NCI-H345 treated with DMSO at 0.1 percent for 48 hours (cell line): ENCODE data around the gene CCDC188.

Experiments used
- DNase-seq: peaks from one replicate; lab custom pipeline; 2025; ENCODE audit not compliant: unreplicated experiment; lab: John Stamatoyannopoulos, UW

CCDC188 gene

DNA sequence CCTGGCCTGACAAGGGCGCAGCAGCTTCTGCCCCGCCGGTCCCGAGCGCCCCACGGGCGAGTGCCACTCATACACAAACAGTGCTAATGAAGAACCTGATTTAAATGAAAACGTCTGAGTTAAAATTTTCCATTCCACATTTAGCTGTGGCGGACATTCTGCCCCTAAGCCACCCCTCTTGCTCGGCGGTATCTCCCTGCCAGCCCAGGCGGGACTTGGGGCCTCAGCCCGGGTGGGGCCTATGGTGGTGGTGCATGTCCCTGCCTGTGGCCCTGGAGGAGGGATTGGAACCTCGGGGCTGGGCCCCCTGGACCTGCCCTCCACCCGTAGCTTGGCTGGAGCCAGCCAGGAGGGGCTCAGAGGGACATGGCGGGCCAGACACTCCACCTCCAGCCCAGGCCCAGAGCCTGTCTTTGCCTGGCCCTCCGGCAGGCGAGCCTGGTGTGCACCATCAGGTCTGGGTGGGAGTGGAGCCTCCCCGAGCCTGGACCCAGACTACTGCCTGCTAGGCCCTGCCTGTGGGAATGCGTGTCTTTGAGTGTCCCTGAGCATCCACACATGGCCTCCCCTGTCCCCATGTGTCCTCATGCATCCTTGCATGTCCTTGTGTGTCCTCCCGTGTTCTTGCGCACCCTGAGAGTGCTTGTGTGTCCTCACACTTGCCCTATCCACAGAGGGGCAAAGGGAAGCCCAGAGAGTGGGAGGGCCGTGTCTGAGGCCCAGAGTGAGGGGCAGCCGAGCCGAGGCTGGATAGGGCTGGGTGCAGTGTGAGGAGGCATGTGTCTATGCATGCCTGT, 14.9 kb downstream of the CCDC188 start:
- no peak for DNase-seq

DNA sequence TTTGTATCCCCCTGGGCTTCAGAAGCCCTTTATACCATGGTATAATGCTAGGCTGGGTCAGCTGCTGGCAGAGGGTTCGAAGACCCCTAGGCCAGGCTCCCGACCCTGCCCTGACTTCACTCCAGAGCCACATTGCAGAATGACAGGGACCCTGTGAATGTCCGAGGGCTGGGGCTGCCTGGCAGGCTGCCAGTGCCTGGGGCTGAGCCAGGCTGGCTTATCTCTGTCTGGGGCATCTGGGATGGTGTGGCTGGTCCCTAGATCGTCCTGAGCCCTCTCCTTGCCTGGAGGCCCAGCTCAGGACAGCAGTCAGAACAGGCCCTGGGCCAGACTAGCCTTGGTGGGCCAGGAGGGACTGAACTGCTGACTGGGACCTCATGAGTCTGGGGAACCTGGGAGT, 15.6 kb downstream of the CCDC188 start:
- DNase-seq = no peak

DNA sequence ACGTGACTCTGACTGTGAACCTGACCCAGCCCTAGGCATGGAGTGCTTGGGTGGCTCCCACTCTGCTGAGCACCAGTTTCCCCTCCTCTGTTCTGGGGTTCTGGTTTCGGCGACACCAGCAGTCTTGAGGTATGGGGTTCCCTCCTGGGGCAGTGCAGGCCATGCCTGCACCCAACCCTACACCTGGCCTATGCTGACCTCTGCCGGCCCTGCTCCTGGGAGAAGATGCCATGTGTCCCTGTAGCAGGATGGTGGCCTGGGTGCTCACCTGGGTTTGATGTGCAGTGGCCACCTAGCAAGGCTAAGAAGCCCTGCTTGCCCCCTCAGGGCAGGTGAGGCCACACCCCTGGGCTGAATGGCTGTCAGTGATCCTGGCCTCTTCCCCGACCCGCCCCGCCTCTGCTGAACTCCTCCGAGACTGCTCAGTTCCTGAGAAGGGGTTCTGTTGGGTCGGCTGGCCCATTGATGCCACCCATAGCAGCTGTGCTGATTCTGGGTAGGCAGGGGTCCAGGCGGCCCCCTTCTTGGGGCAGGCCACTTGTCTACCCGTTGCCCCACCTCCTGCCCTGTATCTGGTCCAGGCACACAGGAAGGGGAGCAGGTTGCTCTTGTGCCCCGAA, 16.8 kb downstream of the CCDC188 start:
- no peak for DNase-seq

DNA sequence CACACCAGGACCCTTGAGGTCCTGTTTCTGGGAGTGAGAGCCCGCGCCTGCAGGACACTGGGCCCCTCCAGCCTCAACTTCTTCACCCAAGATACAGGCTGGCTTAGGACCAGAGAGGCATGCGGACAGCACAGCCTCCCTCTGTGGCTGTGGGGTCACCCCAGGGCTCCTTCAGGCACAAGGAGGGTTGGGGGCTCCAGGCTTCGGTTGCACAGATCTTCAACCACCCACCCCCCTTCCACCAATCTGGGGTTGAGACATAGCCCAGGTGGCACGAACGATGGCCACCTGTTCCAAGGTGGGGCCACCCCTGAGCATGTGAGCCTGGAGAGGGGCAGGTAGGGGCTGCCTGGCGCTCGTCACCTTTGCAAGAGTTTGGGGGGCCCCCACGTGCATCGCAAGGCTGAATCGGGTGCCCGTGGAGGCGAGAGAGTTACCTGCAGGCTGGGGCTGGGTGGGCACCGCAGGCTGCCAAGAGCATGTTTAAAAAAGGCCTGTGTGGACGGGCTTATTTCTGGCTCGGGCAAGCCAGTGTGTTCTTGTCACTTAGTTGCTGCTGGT, 18.1 kb downstream of the CCDC188 start:
- DNase-seq = no peak

DNA sequence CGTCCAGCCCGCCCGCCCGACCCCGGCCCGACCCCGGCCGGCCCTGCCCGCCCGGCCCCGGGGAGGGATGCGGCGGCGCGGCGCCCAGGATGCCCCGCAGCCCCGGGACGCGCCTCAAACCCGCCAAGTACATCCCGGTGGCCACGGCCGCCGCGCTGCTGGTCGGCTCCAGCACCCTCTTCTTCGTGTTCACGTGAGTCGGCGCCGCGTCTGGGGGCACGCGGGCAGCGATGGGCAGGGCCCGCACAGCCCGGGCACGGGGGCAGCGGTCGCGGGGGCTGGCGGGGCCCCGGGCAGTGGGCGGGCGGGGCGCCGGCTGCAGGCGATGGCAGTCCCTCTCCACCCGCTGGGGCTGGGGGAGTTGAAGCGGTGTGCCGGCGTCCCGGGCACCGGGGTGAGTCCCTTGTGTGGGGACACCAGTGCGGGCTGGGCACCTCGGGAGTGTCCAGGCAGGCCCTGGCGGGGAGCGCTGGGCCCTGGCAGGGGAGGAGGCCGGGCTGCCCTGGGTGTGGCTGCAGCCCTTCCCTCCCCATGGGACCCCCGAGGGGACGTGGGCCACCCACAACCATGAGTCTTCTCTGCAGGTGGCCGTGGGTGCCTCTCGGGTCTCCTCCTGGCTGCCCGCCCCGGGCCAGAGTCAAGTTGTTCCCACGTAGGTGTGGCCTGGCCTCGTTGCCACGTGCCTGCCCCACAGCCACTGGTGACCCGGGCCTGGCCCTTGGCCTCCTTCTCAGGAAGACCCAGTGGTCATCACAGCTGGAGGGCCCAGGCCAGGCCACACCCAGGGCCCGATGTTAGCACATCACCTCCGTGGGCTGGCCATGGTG, 18.8 kb downstream of the CCDC188 start:
- DNase-seq = no peak

DNA sequence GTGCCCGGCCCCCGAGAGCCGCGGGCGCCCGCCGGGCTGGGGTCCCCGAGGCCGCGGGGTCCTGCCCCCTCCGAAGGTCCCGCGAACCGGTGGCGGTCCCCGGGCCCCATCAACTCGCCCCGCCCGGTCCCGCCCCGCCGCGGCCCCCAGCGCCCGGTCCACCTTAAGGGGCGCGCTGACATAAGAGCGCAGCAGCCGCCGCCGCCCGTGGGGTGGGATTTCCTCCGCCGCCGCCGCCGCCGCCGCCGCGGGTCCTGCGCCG, 19.3 kb downstream of the CCDC188 start, which contains the start of gene ZDHHC8:
Gene ZDHHC8, plus strand, starts transcription at position 208 of the 262 bp plus-strand sequence. CDS start 144 bp downstream, outside the sequence.
- DNase-seq = no peak

DNA sequence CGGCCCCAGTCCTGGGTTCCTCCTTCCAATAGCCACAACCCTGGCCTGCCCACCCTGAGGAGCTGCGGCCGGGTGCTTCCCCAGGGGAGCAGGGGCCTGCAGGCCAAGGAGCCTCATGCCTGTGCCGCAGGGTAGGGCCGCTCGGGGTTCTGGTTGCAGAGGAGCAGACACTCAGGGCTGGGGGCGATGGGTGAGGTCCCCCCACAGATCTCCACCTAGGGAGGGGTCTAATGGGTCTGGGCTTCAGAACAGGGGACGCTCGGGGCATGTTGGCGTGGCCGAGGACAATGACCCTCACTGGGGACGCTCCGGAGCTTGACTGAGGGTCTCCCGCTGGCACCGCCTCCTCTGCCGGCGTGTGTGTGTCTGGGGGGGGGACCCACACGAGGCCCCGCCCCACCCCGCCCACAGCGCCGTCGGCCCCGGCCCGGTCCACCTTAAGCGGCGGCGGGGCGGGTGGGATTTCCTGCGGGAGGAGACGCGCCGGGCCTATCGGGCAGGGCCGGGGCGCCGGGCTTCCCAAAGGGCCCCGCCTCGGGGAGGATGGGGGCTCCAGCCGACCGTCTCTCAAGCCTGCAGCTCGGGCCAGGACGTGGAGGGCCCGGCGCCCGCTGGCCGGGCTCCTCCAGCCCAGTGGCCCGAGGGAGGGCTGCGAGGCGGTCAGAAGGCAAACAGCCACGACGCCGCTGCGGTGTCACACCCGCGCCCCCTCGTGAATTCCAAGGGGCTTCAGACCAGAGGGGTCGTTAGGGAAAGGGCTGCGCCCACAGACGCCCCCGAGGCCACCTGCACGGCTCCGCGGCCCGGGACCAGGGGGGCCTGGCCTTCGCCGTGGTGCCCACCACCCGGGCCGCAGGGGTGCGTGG, 19.9 kb downstream of the CCDC188 start:
- no peak for DNase-seq

DNA sequence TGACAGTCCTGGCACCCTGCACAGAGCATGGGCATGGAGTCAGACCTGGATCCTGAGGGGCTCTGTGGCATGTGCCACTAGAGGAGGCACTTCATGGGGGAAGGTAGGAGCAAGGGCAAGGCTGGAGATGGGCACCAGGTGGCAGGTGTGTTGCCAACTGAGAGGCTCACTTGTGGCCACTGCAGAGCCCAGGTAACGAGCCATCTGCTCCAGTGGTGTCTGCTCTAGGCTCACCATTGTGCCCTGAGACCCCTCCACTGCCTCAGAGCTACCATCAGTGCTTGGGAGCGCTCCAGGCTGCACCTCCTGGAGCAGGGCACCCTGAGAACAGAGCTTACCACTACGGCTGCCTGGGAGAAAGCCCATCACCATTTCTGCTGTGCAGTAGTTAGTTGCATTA, 20.5 kb downstream of the CCDC188 start:
- DNase-seq = no peak

DNA sequence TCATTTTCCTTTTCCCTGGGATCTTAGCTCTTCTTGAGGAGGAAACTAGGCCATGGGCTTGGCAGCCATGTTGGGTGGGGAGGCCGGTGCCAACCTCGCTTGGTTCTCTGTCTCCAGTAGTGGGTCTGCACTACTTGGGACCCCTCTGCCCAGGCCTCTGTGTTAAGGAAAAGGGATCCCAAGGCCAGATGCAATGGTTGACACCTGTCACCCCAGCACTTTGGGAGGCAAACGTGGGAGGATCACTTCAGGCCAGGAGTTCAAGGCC, 21.2 kb downstream of the CCDC188 start:
- DNase-seq = no peak

DNA sequence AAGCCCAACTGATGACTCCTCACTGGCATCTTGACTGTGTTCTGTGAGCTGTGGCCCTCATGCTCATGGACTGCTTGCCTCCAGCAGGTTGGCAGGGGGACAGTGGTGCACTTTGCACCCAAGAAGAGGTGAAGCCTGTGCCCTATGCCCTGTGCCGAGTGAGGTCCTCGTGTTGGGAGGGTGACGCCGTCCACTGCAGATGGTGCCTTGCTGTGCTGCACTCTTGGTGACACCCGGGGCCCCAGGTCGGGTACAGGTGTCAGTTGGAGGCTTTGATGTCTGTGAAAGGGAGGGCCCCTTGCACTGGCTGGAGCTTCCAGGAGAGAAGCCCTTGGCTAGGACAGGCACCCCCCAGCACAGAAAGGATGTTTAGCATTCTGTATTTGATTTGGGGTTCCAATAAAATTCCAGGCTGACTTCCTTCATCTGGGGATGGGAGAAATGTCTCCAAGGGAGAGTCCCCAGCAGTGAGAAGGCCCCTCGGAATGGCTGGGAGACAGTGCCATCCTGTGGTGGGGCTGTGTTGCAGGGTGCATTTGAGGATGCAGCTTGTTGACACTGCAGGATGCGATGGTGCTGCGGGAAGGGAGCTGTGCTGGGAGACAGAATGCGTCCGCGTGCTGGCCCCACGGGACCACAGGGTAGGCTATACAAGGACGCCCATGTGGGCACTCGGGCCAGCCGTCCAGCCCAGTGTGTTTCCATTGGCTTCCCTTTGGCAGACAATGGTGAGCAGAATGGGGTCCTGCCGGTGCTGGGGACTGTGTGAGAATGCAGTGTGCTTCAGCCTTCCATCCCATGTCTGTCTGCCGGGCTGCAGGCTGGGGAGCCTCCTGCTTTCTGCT, 21.7 kb downstream of the CCDC188 start:
- no peak for DNase-seq

DNA sequence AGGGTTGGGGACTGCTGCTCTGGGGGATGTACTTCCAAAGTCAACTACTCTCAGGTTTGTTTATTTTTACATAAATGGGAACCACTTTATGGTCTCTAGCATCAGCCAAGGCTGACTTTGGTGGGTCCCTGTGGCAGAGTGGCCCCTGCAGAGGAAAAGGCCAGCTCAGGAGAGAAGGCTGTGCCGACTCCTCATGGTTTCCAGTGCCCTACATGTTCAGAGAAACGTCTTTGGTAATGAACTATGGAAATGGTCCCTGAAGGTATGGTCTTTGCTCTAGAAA, 22.3 kb downstream of the CCDC188 start:
- DNase-seq = no peak

DNA sequence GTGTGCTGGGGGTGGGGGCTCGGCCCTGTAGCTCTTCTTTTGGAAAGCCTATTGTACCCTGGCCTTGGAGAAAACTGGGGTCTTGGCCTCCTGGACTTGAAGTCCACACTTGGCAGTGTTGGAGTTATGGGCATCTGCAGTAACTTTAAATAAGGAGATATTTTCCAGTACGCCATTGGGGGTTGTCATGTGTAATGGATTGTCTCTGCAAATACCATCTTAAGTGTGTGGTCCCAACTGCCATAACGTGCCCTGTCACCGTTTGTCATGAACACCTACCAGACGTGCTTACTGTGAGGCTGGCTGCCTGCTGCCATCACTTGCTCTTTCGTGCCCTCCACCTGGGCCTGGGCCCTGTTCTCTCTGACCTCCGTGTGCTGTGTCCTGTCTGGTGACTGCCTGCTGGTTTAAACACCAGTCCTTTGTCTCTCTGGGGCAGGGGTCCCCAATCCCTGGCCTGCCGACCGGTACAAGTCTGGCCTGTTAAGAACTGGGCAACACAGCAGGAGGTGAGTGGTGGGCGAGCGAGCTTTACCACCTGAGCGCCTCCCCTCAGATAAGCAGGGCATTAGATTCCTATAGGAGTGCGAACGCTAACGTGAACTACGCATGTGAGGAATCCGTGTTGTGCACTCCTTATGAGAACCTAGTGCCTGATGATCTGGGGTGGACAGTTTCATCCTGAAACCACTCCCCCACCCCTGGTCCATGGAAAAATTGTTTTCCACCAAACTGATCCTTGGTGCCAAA, 22.8 kb downstream of the CCDC188 start:
- DNase-seq = no peak

DNA sequence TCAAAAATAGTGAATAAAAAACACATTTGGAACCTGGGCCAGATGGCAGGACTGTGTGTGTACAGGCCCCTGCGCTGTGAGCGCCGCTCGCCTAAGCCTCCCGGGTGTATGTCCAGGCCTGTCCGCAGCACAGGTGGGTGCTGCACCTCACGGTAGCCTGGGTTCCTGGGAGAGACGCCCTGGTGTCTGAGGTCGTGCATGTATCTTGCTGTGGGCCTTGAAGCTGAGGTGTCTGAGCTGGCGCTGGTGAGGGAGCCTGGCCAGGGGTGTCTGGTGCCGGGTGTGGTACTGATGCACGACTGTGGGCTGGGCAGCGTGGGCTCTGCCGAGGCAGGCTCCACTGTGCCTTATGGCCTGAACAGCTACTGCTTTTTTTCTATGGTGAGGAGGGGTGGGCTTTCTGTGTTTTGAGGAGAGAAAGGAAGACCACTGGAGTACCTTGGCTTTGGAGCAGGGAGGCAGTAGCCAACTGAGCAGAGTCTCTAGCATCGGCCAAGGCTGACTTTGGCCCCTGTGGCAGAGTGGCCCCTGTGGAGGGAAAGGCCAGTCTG, 23.5 kb downstream of the CCDC188 start:
- DNase-seq = no peak

DNA sequence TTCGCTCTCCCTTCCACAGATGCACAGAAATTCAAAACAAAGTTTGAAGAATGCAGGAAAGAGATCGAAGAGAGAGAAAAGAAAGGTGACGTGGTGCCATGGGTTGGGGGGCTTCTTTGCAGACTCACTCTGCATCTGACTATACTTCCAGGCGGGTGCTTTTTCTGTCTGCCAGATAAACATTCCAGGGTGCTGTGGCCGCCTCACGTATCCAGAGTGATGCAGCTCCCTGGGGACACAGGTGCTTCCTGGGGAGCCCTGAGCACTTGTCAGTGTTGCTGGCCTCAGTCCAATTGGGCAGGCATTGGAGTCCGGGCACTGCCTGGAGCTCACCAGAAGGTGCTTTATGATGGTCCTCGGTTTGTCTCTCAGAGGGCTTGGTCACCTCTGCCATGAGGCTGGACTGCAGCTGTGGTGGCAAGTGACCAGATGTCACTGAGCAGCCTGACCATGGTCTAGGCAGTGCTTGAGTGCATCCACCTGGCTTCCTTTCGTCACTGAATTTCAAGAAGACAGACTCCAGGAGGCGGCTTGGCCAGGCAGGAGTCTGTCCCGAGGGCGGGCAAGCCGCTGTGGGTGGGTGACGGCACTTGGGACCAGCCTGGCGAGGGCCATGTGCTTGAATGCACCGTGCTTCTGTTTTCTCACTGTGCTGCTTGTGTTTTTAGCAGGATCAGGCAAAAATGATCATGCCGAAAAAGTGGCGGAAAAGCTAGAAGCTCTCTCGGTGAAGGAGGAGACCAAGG, 24.4 kb downstream of the CCDC188 start:
- DNase-seq = no peak

DNA sequence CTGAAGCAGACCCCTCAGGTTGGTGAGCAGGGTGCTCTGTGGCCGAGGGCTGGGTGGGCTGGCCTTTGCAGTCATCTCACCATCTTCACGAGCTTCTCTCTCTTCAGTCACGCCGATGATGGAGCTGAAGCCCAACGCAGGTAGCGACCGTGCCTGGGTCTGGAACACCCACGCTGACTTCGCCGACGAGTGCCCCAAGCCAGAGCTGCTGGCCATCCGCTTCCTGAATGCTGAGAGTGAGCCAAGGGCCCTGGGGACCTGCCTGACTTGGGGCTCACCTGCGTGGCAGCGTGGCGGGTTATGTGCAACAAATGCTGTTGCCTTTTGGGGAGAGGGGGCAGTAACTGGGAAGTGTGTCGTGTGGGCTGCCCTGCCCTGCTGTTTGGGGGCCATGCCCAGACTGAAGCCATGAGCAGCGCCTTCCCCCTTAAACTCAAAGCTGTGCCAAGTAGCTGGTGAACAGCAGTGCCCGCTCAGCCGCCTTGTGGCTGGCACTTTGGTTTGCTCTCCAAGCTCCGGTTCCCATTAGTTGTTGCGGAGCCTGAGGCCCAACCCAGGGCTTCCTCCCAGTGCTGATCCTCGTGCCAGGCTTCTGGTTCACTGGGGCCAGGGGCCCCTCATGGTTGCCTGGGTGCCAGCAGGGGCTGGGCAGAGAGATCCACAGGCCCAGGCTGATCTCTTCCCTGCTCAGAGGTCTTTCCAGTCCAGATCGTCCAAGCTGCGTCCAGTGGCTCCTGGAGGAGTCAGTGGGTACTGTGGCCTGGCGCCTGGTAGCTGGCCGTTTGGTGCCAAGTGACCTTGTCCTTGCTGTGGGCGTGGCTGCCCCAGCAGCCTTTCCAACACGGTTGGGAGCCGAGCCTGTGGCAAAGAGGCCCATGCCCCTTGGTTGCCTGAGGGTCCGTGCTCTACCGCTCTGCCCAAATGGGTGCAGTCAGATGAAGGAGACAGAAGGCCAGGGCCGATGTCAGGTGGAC, 25.4 kb downstream of the CCDC188 start:
- DNase-seq = no peak

DNA sequence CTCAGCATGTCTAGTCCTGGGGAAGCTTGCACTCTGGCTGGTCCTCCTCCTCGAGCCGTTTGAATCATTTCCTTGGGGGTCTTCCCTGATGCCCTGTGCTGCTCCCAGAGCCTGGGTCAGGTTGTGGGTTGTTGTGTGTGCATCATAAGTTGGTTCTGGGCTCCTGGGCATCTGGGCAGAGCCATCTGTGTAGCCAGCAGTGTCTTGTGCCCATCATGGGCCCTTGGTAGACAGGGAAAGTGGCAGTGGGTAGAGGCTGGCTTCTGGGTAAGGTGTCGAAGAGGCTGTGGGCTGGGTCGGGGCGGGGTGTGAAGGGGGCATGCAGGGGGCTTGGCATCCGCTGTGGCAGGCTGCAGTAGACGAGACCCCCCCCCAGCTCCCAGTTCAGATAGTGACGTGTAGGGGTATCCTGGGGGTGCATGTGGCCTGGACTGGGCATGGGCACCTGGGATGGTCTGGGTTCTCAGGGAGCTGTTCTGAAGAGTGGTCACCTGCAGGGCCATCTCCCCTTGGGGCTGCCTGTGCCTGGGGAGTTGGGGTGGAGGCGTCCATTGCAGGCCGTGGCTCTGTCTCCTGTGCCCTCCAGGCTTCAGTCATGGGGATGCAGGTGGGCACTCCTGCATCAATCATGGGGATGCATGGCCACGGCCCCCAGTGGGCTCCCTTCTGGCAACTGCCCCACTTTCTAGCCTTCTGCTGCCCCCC, 26.6 kb downstream of the CCDC188 start:
- no peak for DNase-seq
